H9 (cell line): ENCODE measurements around the gene TXLNB. TPM values are rescaled to one million over a fixed set of nuclear protein-coding genes. Genes with fewer than 3 reads are reported as not detected.

Source experiments
- DNase-seq: peaks from one replicate; pipeline ENCODE4 v3.0.0-alpha.2; 2017
- H2AFZ ChIP-seq: one replicate; pipeline ENCODE4 v1.6.1; 2013; ENCODE audit warnings: mild to moderate bottlenecking, low read length, control low read depth, moderate library complexity
- H2AK5ac ChIP-seq: 2 replicates; pipeline ENCODE4 v1.6.1; 2013; ENCODE audit warnings: low read length, control low read depth, mixed read lengths; ENCODE audit not compliant: insufficient read length
- H2BK120ac ChIP-seq: one replicate; pipeline ENCODE4 v1.6.1; 2013; ENCODE audit warnings: low read depth, mild to moderate bottlenecking, low read length, control low read depth, inconsistent platforms; ENCODE audit not compliant: poor library complexity, severe bottlenecking
- H2BK12ac ChIP-seq: 2 replicates; pipeline ENCODE4 v1.6.1; 2013; ENCODE audit warnings: low read length, control low read depth, mixed read lengths, low read depth; ENCODE audit not compliant: insufficient read length
- H2BK15ac ChIP-seq: 2 replicates; pipeline ENCODE4 v1.6.1; 2013; ENCODE audit warnings: low read depth, low read length, control low read depth
- H2BK20ac ChIP-seq: one replicate; pipeline ENCODE4 v1.6.1; 2013; ENCODE audit warnings: low read depth, mild to moderate bottlenecking, low read length, control low read depth, inconsistent platforms; ENCODE audit not compliant: poor library complexity, severe bottlenecking
- H2BK5ac ChIP-seq: 2 replicates; pipeline ENCODE4 v1.6.1; 2013; ENCODE audit warnings: low read length, control low read depth, mixed read lengths; ENCODE audit not compliant: insufficient read length
- H3K14ac ChIP-seq: 2 replicates; pipeline ENCODE4 v1.6.1; 2013; ENCODE audit warnings: low read length, control low read depth; ENCODE audit not compliant: insufficient read depth
- H3K18ac ChIP-seq: 2 replicates; pipeline ENCODE4 v1.6.1; 2013; ENCODE audit warnings: low read depth, mild to moderate bottlenecking, mixed read lengths, low read length, control low read depth; ENCODE audit not compliant: insufficient read length
- H3K23ac ChIP-seq: 2 replicates; pipeline ENCODE4 v1.6.1; 2013; ENCODE audit warnings: low read length, control low read depth, mixed read lengths, low read depth; ENCODE audit not compliant: insufficient read length
- H3K23me2 ChIP-seq: 2 replicates; pipeline ENCODE4 v1.6.1; 2013; ENCODE audit warnings: low read depth, mild to moderate bottlenecking, mixed read lengths, low read length, control low read depth; ENCODE audit not compliant: insufficient read length, poor library complexity, severe bottlenecking
- H3K27ac ChIP-seq: 2 replicates; pipeline ENCODE4 v1.5.1; 2013; ENCODE audit warnings: low read length, control low read depth, mixed read lengths, low read depth; ENCODE audit not compliant: insufficient read length
- H3K27me3 ChIP-seq: 2 replicates; pipeline ENCODE4 v1.6.1; 2013; ENCODE audit warnings: low read length, control low read depth, inconsistent platforms; ENCODE audit not compliant: insufficient read depth
- H3K4ac ChIP-seq: 2 replicates; pipeline ENCODE4 v1.6.1; 2013; ENCODE audit warnings: low read depth, mild to moderate bottlenecking, control low read depth, inconsistent platforms, low read length, moderate library complexity
- H3K4me1 ChIP-seq: 2 replicates; pipeline ENCODE4 v1.6.1; 2013; ENCODE audit warnings: low read length, control low read depth, inconsistent platforms; ENCODE audit not compliant: insufficient read depth
- H3K4me2 ChIP-seq: 2 replicates; pipeline ENCODE4 v1.6.1; 2013; ENCODE audit warnings: low read length, control low read depth, mixed read lengths; ENCODE audit not compliant: insufficient read length, insufficient read depth
- H3K56ac ChIP-seq: 2 replicates; pipeline ENCODE4 v1.6.1; 2013; ENCODE audit warnings: low read depth, mild to moderate bottlenecking, mixed read lengths, low read length, control low read depth; ENCODE audit not compliant: insufficient read length
- H3K79me1 ChIP-seq: 2 replicates; pipeline ENCODE4 v1.6.1; 2013; ENCODE audit warnings: low read depth, mild to moderate bottlenecking, moderate library complexity, low read length, control low read depth, inconsistent platforms; ENCODE audit not compliant: insufficient read depth, poor library complexity, severe bottlenecking
- H3K79me2 ChIP-seq: 2 replicates; pipeline ENCODE4 v1.6.1; 2013; ENCODE audit warnings: low read length, control low read depth, inconsistent platforms; ENCODE audit not compliant: insufficient read depth
- H3K9ac ChIP-seq: 2 replicates; pipeline ENCODE4 v1.6.1; 2013; ENCODE audit warnings: low read length, control low read depth, mixed read lengths; ENCODE audit not compliant: insufficient read length; ENCODE audit errors: extremely low read depth
- H3K9me3 ChIP-seq: one replicate; pipeline ENCODE4 v1.6.1; 2013; ENCODE audit warnings: low read depth, low read length, inconsistent platforms; ENCODE audit not compliant: control insufficient read depth
- H3T11ph ChIP-seq: one replicate; pipeline ENCODE4 v1.6.1; 2013; ENCODE audit warnings: mild to moderate bottlenecking, low read length, control low read depth, inconsistent platforms
- H4K20me1 ChIP-seq: one replicate; pipeline ENCODE4 v1.6.1; 2013; ENCODE audit not compliant: control insufficient read depth, insufficient read length, insufficient read depth
- H4K5ac ChIP-seq: 2 replicates; pipeline ENCODE4 v1.6.1; 2013; ENCODE audit warnings: low read depth, mild to moderate bottlenecking, mixed read lengths, low read length, control low read depth; ENCODE audit not compliant: insufficient read length
- H4K8ac ChIP-seq: replicated peaks from 2 replicates; pipeline ENCODE4 v1.6.1; 2013; ENCODE audit warnings: low read length, control low read depth, mixed read lengths, low read depth; ENCODE audit not compliant: insufficient read length
- H4K91ac ChIP-seq: 2 replicates; pipeline ENCODE4 v1.6.1; 2013; ENCODE audit warnings: low read depth, mild to moderate bottlenecking, moderate library complexity, mixed read lengths, low read length, control low read depth; ENCODE audit not compliant: insufficient read length
- H3K27ac Mint-ChIP-seq, 3 experiments: 2 replicates in 2 of 3; 3 replicates in 1 of 3; pipeline ENCODE4 v1.8.0; 2020 to 2021; ENCODE audit warnings: mixed read lengths in 3 of 3, mild to moderate bottlenecking in 1 of 3, moderate library complexity in 1 of 3
- H3K27me3 Mint-ChIP-seq: 2 replicates; pipeline ENCODE4 v1.8.0; 2021; ENCODE audit warnings: low read depth, mild to moderate bottlenecking, moderate library complexity, mixed read lengths
- H3K36me3 Mint-ChIP-seq, 3 experiments: 2 replicates in 2 of 3; 3 replicates in 1 of 3; pipeline ENCODE4 v1.8.0; 2020 to 2021; ENCODE audit warnings: low read depth in 3 of 3, mixed read lengths in 3 of 3; ENCODE audit not compliant: insufficient read depth in 1 of 3
- H3K4me1 Mint-ChIP-seq, 2 experiments: 2 replicates each; pipeline ENCODE4 v1.8.0; 2020; ENCODE audit warnings: mixed read lengths in 2 of 2
- H3K4me3 Mint-ChIP-seq, 2 experiments: 2 replicates in 1 of 2; 3 replicates in 1 of 2; pipeline ENCODE4 v1.8.0; 2020 to 2021; ENCODE audit warnings: mild to moderate bottlenecking in 2 of 2, mixed read lengths in 2 of 2, moderate library complexity in 1 of 2
- H3K9me3 Mint-ChIP-seq, 2 experiments: 2 replicates in 1 of 2; 3 replicates in 1 of 2; pipeline ENCODE4 v1.8.0; 2020; ENCODE audit warnings: mild to moderate bottlenecking in 2 of 2, mixed read lengths in 2 of 2, moderate library complexity in 1 of 2
- CTCF ChIP-seq: fragments of 200-600 bp; sonication (generic); conservative IDR thresholded peaks from 3 replicates; pipeline ENCODE4 v1.8.0; 2021; ENCODE audit warnings: antibody characterized with exemption, mild to moderate bottlenecking
- WGBS: extraction: QIAGEN DNeasy Blood & Tissue Kit; methylation state at CpG from one replicate; pipeline ENCODE4 v1.1.7; 2013; ENCODE audit warnings: missing lambda C conversion rate, low lambda C conversion rate, mixed read lengths; ENCODE audit not compliant: insufficient read length; ENCODE audit errors: extremely low coverage; 5-methylcytosine and 5-hydroxymethylcytosine counted together
- total RNA-seq: library from RNA; stranded (reverse); gene quantifications from 2 replicates; pipeline ENCODE4 v1.2.1, GENCODE V29; 2021

The TXLNB gene
- total RNA-seq, 1 experiment from 2014 or later = 0.04 TPM

DNA sequence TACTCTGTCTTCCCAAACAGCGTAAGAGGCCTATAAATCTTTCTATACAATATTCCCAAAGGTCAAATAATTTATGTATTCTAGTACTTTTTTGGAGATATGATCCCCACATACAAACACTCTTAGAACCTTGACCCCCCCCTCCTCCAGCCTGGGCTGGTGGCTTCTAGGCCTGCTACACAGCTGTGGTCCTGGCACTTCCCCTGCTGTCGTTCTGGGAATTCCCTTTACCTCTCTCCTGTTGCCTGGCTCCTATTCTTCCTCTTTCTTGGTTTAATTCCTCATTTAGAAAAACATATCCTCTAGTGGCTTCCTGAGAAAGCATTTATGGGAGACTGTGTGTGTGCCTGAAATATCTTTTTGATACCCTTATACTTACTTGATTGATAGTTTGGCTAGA, 4.1 kb upstream of the TXLNB start:
- Histone ChIP-seq H4K91ac (no peak overlapping the region), H3K27ac (no peak overlapping the region), H2BK120ac (no peak overlapping the region), H2AFZ (no peak overlapping the region), H3K14ac (no peak overlapping the region), H3K9me3 (no peaks in the 10 kb centered on the region), H3K23me2 (no peaks in the 10 kb centered on the region), H4K20me1 (no peaks in the 10 kb centered on the region), H3K9ac (no peak overlapping the region), H4K8ac (no peak overlapping the region), H3K4me1 (peaks cover 10% of the 10 kb centered on the region), H3K27me3 (no peaks in the 10 kb centered on the region), H3K79me2 (no peaks in the 10 kb centered on the region), H2BK15ac (no peak overlapping the region), H3K79me1 (no peaks in the 10 kb centered on the region), H3K18ac (no peak overlapping the region), H2BK12ac (no peak overlapping the region), H2BK5ac (no peak overlapping the region), H2AK5ac (no peak overlapping the region), H3K23ac (no peak overlapping the region), H2BK20ac (no peak overlapping the region), H4K5ac (no peak overlapping the region), H3K56ac (no peak overlapping the region), H3K4ac (no peak overlapping the region), H3T11ph (no peak overlapping the region), H3K4me2 (no peak overlapping the region)
- no peak overlapping the region for H3K4me3 Mint-ChIP-seq
- no peaks in the 10 kb centered on the region for H3K27me3 Mint-ChIP-seq
- peaks cover 26 to 38% of the 10 kb centered on the region in 2 experiments for H3K4me1 Mint-ChIP-seq
- peaks cover 0 to 11% (median 0%) of the 10 kb centered on the region in 3 experiments; a peak in 2 of 7 replicates for H3K36me3 Mint-ChIP-seq
- no peak for DNase-seq
- WGBS = no CpG with 5 or more reads among the region's 2 CpGs
- H3K9me3 Mint-ChIP-seq = no peaks in the 10 kb centered on the region; a peak in 1 of 5 replicates
- no peak overlapping the region for H3K27ac Mint-ChIP-seq
- no peak for TF ChIP-seq CTCF
